Measurements from ENCODE around the gene LONP2. TPM values are rescaled to one million over a fixed set of nuclear protein-coding genes. Genes with fewer than 3 reads are reported as not detected.

LONP2 gene
- total RNA-seq, 1 donor from 2014 or later, result 69.5 TPM

DNA sequence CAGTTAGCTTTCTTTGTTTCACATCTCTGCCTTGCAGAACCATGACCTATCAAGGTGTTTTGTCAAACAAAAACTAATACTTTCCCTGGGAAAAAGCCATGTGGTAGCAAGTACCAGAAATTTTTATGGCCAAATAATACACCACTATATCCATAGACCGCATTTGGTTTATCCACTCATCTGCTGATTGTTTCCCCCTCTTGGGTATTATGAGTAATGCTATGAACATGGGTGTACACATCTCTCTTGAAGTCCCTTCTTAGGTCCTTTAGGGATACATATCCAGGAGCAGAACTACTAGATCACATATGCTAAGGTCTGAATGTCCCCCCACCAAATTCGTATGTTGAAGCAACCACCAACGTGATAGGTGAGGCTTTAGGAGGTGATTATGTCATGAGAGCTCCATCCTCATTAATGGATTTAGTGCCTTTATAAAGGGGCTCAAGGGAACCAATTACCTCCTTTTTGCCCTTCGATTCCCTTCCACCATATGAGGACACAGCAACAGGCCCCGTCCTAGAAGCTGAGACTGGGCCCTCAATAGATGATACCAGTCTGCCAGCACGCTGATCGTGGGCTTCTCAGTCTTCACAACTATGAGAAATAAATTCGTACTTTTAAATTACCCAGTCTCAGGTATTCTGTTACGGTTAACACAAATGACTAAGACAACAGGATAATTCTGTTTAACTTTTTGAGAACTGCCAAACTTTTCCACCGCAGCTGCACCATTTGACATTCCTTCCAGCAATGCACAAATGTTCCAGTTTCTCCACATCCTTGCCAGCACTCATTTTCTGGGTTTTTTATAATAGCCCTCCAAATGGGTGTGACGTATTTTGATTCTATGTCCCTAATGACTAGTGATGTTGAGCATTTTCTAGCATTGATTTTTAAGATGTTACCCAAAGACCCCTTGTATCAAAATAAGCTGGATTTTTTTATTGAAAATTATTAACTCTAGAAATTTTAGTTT is 111.1 kb downstream of the LONP2 start:
- no peaks in the 10 kb centered on the region for H3K9me3 Mint-ChIP-seq (ENCODE audit: unreplicated experiment)
- H3K27ac Mint-ChIP-seq (ENCODE audit: unreplicated experiment), result no peak overlapping the region
- peaks cover 10% of the 10 kb centered on the region for H3K4me1 Mint-ChIP-seq (ENCODE audit: unreplicated experiment)
- H3K4me3 Mint-ChIP-seq (ENCODE audit: unreplicated experiment), result no peak overlapping the region
- TF ChIP-seq, protein P1, sequence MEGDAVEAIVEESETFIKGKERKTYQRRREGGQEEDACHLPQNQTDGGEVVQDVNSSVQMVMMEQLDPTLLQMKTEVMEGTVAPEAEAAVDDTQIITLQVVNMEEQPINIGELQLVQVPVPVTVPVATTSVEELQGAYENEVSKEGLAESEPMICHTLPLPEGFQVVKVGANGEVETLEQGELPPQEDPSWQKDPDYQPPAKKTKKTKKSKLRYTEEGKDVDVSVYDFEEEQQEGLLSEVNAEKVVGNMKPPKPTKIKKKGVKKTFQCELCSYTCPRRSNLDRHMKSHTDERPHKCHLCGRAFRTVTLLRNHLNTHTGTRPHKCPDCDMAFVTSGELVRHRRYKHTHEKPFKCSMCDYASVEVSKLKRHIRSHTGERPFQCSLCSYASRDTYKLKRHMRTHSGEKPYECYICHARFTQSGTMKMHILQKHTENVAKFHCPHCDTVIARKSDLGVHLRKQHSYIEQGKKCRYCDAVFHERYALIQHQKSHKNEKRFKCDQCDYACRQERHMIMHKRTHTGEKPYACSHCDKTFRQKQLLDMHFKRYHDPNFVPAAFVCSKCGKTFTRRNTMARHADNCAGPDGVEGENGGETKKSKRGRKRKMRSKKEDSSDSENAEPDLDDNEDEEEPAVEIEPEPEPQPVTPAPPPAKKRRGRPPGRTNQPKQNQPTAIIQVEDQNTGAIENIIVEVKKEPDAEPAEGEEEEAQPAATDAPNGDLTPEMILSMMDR (IDR thresholded peaks at IDR 0.05), result no peak
- H3K36me3 Mint-ChIP-seq (ENCODE audit: unreplicated experiment), result peaks cover 35% of the 10 kb centered on the region
- H3K27me3 Mint-ChIP-seq (ENCODE audit: unreplicated experiment), result no peaks in the 10 kb centered on the region
- no peak for DNase-seq (ENCODE audit: extremely low spot score, unreplicated experiment)

DNA sequence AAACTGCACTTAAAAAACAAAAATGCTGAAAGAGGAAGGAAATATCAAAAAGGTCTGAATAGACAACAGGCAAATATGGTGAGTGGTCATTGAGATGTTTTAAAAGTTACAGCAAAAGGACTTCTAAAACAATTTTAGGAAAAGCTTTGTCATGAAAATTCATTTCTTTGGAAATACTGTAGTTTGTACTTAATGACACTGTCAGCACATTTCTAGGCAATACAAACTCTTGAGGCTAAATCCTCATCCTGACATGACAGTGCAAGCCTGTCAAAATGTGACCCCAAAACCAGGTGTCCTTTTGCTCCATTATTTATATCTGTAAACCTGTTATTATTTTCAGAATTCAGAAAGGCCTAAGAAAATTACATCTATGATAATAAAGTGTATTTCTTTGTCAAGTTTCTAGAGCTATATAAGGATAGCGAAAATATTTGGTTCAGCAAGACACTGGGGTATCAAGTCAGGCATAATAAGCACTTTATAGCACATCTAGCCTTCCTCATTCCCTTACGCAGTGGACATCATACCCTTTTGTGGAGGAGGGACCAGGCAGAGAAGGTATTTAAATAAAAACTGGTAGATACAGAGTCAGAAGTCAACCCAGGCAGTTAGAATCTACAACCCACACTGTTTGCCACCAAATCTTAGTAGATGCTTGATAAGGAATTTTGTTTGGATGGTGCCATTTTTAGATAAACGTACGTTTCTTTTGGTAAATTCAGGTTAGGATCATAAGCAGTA is 112.7 kb downstream of the LONP2 start:
- peaks cover 28% of the 10 kb centered on the region for H3K36me3 Mint-ChIP-seq (ENCODE audit: unreplicated experiment)
- no peak for DNase-seq (ENCODE audit: extremely low spot score, unreplicated experiment)
- TF ChIP-seq, protein P1 (IDR thresholded peaks at IDR 0.05), result no peak
- no peaks in the 10 kb centered on the region for H3K9me3 Mint-ChIP-seq (ENCODE audit: unreplicated experiment)
- peaks cover 11% of the 10 kb centered on the region for H3K4me1 Mint-ChIP-seq (ENCODE audit: unreplicated experiment)
- no peaks in the 10 kb centered on the region for H3K27me3 Mint-ChIP-seq (ENCODE audit: unreplicated experiment)
- no peak overlapping the region for H3K27ac Mint-ChIP-seq (ENCODE audit: unreplicated experiment)
- no peak overlapping the region for H3K4me3 Mint-ChIP-seq (ENCODE audit: unreplicated experiment)

DNA sequence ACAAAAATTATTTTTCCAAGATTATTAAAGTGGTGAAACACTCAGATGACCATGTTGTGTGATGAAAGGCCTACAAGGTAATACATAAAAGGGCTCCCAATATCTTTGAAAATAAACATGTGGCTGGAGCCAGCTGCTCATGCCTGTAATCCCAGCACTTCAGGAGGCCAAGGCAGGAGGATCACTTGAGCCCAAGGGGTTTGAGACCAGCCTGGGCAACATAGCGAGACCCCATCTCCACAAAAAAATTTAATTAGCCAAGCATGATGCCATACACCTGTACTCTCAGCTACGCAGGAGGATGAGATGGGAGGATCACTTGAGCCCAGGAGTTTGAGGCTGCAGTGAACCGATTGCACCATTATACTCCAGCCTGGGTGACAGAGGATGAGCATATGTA is 114.3 kb downstream of the LONP2 start:
- no peak overlapping the region for H3K27ac Mint-ChIP-seq (ENCODE audit: unreplicated experiment)
- H3K4me3 Mint-ChIP-seq (ENCODE audit: unreplicated experiment), result no peak overlapping the region
- no peaks in the 10 kb centered on the region for H3K27me3 Mint-ChIP-seq (ENCODE audit: unreplicated experiment)
- peaks cover 23% of the 10 kb centered on the region for H3K36me3 Mint-ChIP-seq (ENCODE audit: unreplicated experiment)
- DNase-seq (ENCODE audit: extremely low spot score, unreplicated experiment), result no peak
- no peaks in the 10 kb centered on the region for H3K9me3 Mint-ChIP-seq (ENCODE audit: unreplicated experiment)
- TF ChIP-seq, protein P1 (IDR thresholded peaks at IDR 0.05), result no peak
- peaks cover 16% of the 10 kb centered on the region for H3K4me1 Mint-ChIP-seq (ENCODE audit: unreplicated experiment)

DNA sequence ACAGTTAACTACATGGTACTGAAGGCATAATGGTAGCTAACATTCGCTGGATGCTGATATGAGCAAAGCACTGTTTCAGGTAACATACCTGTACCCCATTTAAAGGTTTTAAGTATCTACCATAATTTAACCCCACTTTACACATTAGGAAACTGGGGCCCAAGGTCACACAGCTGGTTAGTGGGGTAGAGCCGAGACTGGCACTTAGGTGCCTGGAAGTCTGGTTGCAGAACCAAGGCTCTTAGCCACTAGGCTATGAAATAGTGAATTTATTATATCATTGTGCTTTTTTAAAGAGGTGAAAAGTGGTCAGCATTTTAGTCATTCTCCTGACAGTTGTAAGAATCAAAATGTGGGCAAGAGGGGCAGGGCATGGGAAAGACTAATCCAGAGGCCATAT is 115.9 kb downstream of the LONP2 start:
- H3K9me3 Mint-ChIP-seq (ENCODE audit: unreplicated experiment), result no peaks in the 10 kb centered on the region
- H3K4me3 Mint-ChIP-seq (ENCODE audit: unreplicated experiment), result no peak overlapping the region
- H3K27ac Mint-ChIP-seq (ENCODE audit: unreplicated experiment), result peak overlapping the region; percentile 27
- no peak for DNase-seq (ENCODE audit: extremely low spot score, unreplicated experiment)
- H3K36me3 Mint-ChIP-seq (ENCODE audit: unreplicated experiment), result peaks cover 20% of the 10 kb centered on the region
- no peaks in the 10 kb centered on the region for H3K27me3 Mint-ChIP-seq (ENCODE audit: unreplicated experiment)
- TF ChIP-seq, protein P1 (IDR thresholded peaks at IDR 0.05), result no peak
- peaks cover 22% of the 10 kb centered on the region for H3K4me1 Mint-ChIP-seq (ENCODE audit: unreplicated experiment)

DNA sequence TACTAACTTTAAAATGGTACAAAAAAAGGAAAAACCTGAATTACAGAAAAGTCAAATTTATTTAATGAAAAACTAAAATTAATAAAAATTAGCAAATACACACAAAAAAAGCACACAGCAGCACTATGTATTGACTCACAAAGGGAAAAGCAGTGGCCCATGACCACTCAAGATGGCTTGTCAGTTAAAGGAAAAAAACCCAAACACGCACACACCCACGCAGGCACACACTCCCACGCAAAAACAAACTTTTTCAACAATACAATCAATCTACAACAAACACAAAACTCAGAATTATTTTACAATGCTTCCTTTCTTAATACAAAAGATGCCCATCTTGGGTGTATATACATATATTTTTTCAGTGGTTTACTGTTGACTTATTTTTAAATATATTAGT is 116.9 kb downstream of the LONP2 start:
- peaks cover 14% of the 10 kb centered on the region for H3K36me3 Mint-ChIP-seq (ENCODE audit: unreplicated experiment)
- no peaks in the 10 kb centered on the region for H3K27me3 Mint-ChIP-seq (ENCODE audit: unreplicated experiment)
- no peak for DNase-seq (ENCODE audit: extremely low spot score, unreplicated experiment)
- no peak overlapping the region for H3K4me3 Mint-ChIP-seq (ENCODE audit: unreplicated experiment)
- H3K27ac Mint-ChIP-seq (ENCODE audit: unreplicated experiment), result no peak overlapping the region
- no peaks in the 10 kb centered on the region for H3K9me3 Mint-ChIP-seq (ENCODE audit: unreplicated experiment)
- H3K4me1 Mint-ChIP-seq (ENCODE audit: unreplicated experiment), result peaks cover 29% of the 10 kb centered on the region
- TF ChIP-seq, protein P1 (IDR thresholded peaks at IDR 0.05), result no peak
